Prostate gland (tissue), 2 donors: Measurements from ENCODE around the gene LIG1.
"Not testable (repeated sequence)": the region's sequence is repeated elsewhere in the genome, so short reads cannot be mapped to it uniquely, and the experiment has no call there.

Experiments used
- POLR2AphosphoS5 ChIP-seq: sonication (generic); formaldehyde crosslinking; IDR thresholded peaks from one replicate; pipeline ENCODE4 v1.6.1; 2017; ENCODE audit warnings: antibody characterized with exemption
- TF ChIP-seq, protein P1 (sequence below), 4 experiments: fragments of 200-600 bp in 2 of 4; fragments of 450-650 bp in 2 of 4; sonication (generic) in 2 of 4; IDR thresholded peaks; 1 replicate in 3 of 4; 2 replicates in 1 of 4; pipeline ENCODE4 v1.5.1; 2016 to 2019; ENCODE audit warnings: antibody characterized with exemption in 4 of 4, mild to moderate bottlenecking in 2 of 4, moderate library complexity in 2 of 4

DNA sequence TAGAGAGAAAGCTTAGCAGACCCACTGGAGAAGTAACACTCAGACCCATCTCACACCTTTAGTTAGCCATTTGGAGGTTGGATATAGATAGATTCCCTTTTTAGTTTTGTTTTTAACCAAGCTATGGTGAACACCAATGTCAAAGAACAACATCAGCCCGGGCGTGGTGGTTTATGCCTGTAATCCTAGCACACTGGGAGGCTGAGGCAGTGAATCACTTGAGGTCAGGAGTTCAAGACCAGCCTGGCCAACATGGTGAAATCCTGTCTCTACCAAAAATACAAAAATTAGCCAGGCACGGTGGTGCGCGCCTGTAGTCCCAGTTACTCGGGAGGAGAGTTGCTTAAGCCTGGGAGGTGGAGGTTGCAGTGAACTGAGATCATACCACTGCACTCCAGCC, 81.2 kb downstream of the LIG1 start:
- TF ChIP-seq, protein P1, sequence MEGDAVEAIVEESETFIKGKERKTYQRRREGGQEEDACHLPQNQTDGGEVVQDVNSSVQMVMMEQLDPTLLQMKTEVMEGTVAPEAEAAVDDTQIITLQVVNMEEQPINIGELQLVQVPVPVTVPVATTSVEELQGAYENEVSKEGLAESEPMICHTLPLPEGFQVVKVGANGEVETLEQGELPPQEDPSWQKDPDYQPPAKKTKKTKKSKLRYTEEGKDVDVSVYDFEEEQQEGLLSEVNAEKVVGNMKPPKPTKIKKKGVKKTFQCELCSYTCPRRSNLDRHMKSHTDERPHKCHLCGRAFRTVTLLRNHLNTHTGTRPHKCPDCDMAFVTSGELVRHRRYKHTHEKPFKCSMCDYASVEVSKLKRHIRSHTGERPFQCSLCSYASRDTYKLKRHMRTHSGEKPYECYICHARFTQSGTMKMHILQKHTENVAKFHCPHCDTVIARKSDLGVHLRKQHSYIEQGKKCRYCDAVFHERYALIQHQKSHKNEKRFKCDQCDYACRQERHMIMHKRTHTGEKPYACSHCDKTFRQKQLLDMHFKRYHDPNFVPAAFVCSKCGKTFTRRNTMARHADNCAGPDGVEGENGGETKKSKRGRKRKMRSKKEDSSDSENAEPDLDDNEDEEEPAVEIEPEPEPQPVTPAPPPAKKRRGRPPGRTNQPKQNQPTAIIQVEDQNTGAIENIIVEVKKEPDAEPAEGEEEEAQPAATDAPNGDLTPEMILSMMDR (IDR thresholded peaks at IDR 0.05): not testable (repeated sequence)
- not testable (repeated sequence) for TF ChIP-seq POLR2AphosphoS5
